ENCODE measurements around the gene CENPP. TPM values are rescaled to one million over a fixed set of nuclear protein-coding genes. Genes with fewer than 3 reads are reported as not detected.

Gene CENPP
- total RNA-seq, 2 donors from 2014 or later: 3.1 to 11.0 TPM

DNA sequence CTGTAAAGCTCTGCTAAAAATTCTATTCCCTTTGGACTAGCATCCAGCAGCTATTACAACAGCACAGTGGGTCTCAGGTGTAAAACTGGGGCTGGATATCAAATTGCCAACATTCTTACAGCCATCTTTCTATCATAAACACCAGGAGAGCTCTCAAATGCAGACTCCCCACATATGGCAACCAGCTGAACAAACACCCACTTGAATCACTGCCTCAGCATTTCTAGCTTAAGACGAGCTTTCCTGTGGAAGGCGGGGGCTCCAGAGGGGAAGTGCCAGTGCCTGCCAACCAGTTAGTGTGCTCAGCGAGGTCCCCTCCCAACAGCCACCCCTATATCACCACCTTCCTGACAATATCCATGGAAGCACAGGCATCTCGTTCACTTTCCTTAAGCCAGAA is 282.0 kb downstream of the CENPP start:
- Histone ChIP-seq H3K9me3 (no peaks in the 10 kb centered on the region), H3K9ac (ENCODE audit: low read depth in 2 of 2, low read length in 2 of 2) (no peak overlapping the region), H3K4me1 (no peaks in the 10 kb centered on the region), H3K36me3 (no peaks in the 10 kb centered on the region), H3K27me3 (no peaks in the 10 kb centered on the region), H3K4me3 (no peak overlapping the region), H3K27ac (no peak overlapping the region)
- DNase-seq: no peak
- intact Hi-C loops (cut with DNase I): no loop called here
- TF ChIP-seq, protein P1, sequence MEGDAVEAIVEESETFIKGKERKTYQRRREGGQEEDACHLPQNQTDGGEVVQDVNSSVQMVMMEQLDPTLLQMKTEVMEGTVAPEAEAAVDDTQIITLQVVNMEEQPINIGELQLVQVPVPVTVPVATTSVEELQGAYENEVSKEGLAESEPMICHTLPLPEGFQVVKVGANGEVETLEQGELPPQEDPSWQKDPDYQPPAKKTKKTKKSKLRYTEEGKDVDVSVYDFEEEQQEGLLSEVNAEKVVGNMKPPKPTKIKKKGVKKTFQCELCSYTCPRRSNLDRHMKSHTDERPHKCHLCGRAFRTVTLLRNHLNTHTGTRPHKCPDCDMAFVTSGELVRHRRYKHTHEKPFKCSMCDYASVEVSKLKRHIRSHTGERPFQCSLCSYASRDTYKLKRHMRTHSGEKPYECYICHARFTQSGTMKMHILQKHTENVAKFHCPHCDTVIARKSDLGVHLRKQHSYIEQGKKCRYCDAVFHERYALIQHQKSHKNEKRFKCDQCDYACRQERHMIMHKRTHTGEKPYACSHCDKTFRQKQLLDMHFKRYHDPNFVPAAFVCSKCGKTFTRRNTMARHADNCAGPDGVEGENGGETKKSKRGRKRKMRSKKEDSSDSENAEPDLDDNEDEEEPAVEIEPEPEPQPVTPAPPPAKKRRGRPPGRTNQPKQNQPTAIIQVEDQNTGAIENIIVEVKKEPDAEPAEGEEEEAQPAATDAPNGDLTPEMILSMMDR (IDR thresholded peaks at IDR 0.05): no peak

DNA sequence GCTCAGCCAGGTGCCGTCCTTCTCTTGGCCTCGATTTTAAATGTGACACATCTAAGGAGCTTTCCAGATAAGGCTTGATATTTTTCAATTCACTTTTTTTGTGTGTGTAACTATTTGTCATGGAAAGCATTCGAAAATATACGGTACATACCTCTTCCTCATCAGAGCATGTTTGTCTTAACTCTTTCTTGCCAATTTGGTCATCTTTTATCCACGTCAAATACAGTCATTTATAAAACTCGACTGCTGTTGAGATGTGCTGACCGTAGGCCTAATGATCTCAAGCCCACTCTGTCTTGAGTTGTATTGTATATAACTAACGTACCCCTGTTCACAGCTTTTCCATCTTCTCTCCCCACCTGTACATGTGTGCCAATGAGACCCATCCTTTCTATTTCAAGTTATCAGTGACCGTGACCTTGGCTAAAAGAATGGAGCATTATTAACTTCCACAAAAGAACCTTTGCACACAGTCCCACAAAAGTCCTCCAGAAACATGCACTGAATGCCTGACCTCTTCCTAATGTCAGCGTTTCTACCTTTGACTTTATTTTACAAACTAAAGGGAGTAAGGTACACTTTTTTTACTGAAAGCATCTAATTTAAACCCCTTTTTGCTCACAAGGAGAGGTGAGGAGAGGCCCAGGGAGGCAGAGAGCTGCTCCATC is 282.6 kb downstream of the CENPP start:
- H3K36me3 ChIP-seq: no peaks in the 10 kb centered on the region
- no peak for DNase-seq
- no peaks in the 10 kb centered on the region for H3K27me3 ChIP-seq
- H3K4me3 ChIP-seq: no peak overlapping the region
- intact Hi-C loops (cut with DNase I): no loop called here
- TF ChIP-seq, protein P1 (IDR thresholded peaks at IDR 0.05): no peak
- no peak overlapping the region for H3K27ac ChIP-seq
- no peaks in the 10 kb centered on the region for H3K4me1 ChIP-seq
- no peak overlapping the region for H3K9ac ChIP-seq (ENCODE audit: low read depth in 2 of 2, low read length in 2 of 2)
- no peaks in the 10 kb centered on the region for H3K9me3 ChIP-seq

DNA sequence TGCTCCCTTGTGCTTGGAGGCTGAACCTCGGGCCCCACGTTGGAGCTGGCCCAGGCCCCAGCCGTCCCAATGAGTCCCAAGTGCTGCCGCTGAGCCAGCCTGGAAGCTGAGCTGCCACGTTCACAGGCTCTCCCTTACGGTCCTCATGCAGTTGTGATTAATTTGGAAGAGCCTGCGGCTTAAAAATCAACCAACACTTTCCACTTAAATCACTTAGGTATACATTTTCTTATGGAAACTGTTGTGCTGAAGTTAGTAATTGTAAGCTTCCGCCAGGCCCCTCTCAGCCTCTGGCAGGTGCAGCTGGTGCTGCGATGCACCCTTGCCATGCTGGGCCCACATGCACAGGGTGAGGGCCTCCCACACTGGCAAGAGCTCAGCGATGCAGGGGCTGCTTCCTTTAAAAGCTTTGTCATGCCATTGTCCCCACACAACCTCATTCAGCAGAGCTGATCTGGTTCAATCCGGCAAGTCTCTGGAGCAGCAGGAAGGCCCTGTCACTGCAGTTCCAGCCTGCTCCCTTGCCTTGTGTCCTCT is 283.2 kb downstream of the CENPP start:
- no peaks in the 10 kb centered on the region for H3K36me3 ChIP-seq
- H3K27ac ChIP-seq: no peak overlapping the region
- no peaks in the 10 kb centered on the region for H3K4me1 ChIP-seq
- no peak for DNase-seq
- H3K4me3 ChIP-seq: no peak overlapping the region
- no peak overlapping the region for H3K9ac ChIP-seq (ENCODE audit: low read depth in 2 of 2, low read length in 2 of 2)
- no peaks in the 10 kb centered on the region for H3K9me3 ChIP-seq
- TF ChIP-seq, protein P1 (IDR thresholded peaks at IDR 0.05): no peak
- H3K27me3 ChIP-seq: no peaks in the 10 kb centered on the region
- intact Hi-C loops (cut with DNase I): no loop called here

DNA sequence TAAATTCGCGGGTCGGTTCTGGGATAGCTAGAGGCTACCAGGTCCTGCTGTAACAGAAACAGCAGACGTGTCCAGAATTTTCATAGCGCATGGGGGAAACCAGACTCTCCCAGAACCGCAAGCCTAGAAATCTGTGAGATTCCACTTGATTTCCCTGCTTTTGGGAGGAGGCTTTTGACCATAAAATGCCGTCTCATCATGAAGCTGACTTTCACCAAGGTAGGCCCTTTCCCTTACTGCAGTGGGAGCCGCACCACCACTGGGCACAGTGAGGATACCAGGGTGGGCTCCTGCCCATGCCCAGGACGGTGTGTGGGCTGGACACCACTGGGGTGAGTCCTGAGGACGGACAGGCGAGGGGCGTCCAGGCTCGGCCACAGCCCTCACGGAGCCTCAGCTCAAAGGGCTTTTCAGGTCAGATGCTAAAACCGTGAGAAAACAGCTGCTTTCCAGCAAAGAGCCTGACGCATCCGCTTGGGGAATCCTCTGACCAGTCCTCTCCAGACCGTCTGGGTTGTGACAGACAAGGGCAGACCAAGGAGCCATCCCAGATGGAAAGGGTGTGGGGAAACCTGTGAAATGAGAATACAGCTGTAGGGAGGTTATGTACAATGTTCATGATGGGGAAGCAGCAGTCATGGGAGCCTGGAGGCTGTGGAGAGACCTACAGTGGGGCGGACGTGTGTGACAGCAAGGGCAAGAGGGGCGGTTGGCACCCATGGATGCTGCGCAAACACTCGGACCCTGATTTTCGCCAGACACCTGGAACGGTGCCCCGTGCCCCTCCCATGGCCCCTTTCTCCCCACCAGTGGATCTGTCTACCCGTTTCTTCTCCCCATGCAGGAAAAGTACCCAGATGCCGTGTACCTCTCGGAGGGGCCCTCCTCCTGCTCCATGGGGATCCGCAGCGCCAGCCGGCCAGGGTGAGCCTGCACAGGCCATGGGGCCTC is 285.0 kb downstream of the CENPP start:
- Histone ChIP-seq H3K9ac (ENCODE audit: low read depth in 2 of 2, low read length in 2 of 2) (no peak overlapping the region), H3K4me3 (no peak overlapping the region), H3K27ac (no peak overlapping the region), H3K4me1 (no peaks in the 10 kb centered on the region), H3K9me3 (no peaks in the 10 kb centered on the region), H3K27me3 (no peaks in the 10 kb centered on the region), H3K36me3 (no peaks in the 10 kb centered on the region)
- TF ChIP-seq, protein P1 (IDR thresholded peaks at IDR 0.05): no peak
- DNase-seq: no peak
- intact Hi-C loops (cut with DNase I): no loop called here

DNA sequence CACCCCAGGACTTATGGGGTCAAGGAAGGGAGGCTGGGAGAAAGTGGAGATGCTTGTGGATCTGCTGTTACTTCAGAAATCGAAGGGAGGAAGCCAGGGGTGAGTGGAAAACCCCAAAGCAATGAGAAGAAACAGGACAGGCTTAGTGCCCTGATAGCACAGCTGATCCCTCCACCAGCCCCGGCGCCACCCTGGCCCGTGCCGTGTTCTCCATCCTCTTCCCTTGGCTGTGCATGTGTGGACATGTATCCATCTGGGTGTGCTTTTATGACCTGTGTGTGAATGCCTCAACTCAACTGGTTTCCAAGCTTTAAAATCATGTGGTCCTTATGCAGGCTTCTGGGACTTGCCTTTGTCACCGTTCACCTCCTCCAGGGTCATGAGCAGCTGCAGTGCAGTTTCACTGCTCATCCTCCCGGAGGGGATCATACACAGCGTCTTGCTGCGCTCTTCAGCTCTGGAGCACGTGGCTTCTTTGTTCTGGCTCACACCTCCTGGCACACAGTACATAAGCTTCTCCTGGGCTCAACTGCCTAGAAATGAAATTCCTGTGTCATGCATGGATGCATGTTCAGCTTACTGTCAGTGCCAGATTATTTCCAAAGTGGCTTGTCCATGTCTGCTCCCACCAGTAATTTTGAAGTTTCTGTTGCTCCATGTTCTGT is 286.0 kb downstream of the CENPP start:
- Histone ChIP-seq H3K36me3 (no peaks in the 10 kb centered on the region), H3K27me3 (no peaks in the 10 kb centered on the region), H3K27ac (no peak overlapping the region), H3K4me3 (no peak overlapping the region), H3K4me1 (no peaks in the 10 kb centered on the region), H3K9me3 (no peaks in the 10 kb centered on the region), H3K9ac (ENCODE audit: low read depth in 2 of 2, low read length in 2 of 2) (no peak overlapping the region)
- TF ChIP-seq, protein P1 (IDR thresholded peaks at IDR 0.05): no peak
- intact Hi-C loops (cut with DNase I): no loop called here
- DNase-seq: no peak
